Measurements from ENCODE around the gene RRAD.

Gene RRAD

GRCh38 chr16:66872559-66872942, 52.8 kb downstream of the RRAD start:
- DNase-seq = no peak
- TF ChIP-seq POLR2A (IDR thresholded peaks at IDR 0.05; ENCODE audit: low read length) = no peak
- no peak for TF ChIP-seq GATA1 (IDR thresholded peaks at IDR 0.05; ENCODE audit: low read depth, low read length)

DNA sequence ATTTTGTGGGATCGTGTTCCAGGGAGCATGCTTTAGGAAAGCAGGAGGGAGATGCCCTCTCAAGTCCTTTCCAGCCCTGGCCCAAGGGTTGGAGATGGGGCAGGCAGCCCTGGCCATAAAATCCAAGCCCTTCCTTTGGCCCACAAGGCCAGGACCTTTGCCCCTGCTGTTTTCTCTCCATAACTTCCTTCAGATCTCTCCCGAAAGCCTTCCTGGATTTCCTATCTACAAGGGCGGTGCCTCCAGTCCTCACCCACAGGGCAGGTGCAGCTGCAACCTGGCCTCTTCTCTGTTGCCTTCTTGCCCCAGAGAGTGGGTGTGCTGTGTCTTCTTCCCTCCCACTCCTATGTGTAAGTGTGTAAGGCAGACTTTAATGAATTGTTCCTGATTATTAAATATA, 53.5 kb downstream of the RRAD start:
- DNase-seq = no peak
- no peak for TF ChIP-seq POLR2A (IDR thresholded peaks at IDR 0.05; ENCODE audit: low read length)
- TF ChIP-seq GATA1 (IDR thresholded peaks at IDR 0.05; ENCODE audit: low read depth, low read length) = no peak

All from erythroblast (primary cell).